Ammon's horn (tissue), 1 donor: ENCODE measurements around the gene ARL11.
"Not testable (repeated sequence)": the region's sequence is repeated elsewhere in the genome, so short reads cannot be mapped to it uniquely, and the experiment has no call there.

Experiments used
- DNase-seq: peaks from one replicate; pipeline ENCODE4 v3.0.0-alpha.2; 2016; ENCODE audit warnings: low spot score

The ARL11 gene

DNA sequence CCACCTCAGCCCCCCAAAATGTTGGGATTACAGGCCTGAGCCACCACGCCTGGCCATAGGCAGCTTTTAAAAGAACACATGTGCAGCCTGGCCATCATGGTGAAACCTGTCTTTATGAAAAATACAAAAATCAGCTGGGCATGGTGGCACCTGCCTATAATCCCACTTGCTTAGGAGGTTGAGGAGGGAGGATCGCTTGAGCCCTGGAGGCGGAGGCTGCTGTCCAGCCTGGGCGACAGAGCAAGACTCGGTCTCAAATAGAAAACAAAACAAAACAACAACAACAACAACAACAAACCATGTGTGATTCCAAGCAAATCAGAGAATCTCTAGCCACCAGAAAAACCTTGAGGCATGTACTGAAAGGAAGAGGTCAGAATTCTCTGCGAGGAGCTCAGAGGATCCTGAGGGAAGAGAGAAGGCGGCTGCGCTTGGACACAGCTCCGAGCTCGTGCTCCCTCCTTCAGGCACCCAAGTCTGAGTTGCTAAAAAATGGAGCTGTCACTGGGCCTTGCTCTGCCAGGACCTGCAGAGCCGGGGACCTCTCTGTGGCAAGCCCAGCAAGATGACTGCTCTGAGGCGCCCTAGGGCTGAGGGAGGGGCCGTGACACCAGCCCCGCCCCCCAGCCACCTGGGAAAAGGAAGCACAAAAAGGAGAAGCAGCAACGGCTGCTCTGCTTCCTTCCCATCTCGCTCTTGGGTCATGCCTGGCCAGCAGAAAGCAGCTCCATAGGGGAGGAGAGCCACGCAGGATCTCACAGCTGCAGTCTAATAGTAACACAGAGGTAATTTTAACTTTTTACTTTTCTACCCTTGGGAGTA lies at the start of gene ARL11:
Gene ARL11 (plus strand): TSS at position 677 of the 822 bp plus-strand sequence. CDS start 1,941 bp downstream, outside the sequence.
- peak; percentile 67 for DNase-seq

DNA sequence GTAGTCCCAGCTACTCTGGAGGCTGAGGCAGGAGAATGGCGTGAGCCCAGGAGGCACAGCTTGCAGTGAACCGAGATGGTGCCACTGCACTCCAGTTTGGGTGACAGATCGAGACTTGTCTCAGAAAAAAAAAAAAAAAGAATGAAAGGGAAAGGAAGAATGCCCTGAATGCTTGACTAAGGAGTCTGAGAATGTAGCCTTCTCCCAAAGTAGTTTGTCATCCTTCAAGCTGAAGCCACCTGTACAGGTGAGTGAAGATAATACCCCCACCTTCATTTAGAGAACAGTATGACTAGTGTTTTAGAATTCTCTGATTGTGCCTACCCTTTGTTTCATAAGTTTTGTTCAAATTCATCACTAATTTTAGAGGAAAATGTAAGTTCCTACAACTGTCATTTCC lies 48.8 kb upstream of the ARL11 start:
- no peak for DNase-seq

DNA sequence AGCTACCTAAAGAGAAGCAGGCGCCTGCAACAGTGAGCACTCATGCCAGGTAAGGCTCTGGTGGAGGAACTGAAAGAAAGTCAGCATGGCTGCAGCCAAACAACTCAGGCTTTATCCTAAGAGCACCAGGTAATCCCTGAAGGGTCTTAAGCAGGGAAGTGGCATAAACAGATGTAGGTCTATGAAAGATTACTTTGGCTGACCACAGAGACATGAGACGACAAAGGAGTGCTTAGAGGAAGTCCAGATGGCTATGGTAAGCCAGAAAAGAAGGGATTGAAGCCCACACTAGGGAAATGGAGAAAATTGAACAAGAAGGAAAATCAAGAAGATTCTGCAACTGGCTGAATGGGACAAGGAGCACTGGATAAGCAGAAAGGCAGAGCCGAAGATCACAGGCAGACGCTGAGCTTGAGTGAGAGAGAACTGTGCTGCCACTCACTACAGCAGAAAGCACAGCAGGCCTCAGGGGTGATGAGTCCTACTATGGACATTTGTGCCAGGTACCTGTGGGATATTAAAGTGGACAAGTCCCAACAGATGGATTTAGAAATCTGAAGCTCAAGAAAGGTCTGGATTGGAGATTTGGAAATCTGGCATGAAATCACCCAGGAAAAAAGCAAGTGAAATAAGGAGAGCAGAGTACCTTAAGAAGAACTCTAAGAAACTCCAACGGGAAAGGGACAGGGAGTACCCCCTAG lies 47.2 kb upstream of the ARL11 start:
- no peak for DNase-seq

DNA sequence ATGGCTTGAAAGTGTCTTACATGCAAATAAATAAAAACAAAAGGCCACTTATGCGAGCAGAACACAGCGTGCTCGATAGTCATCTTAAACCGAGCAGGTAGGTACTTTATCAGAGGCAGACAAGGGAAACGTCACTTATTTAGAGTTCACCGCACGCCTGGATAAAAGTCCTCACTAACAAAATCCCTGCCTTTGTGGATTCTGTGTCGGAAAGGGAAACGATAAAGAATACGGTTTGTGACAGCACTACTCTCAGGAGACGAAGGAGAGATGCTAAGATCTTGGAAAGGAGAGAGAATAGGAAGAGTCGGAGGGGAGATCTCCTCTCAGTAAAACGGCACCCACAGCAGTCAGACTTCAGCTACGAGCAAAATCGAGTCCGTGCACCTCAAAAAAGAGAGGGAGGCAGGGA lies 43.5 kb upstream of the ARL11 start:
- peak; percentile 30 for DNase-seq

DNA sequence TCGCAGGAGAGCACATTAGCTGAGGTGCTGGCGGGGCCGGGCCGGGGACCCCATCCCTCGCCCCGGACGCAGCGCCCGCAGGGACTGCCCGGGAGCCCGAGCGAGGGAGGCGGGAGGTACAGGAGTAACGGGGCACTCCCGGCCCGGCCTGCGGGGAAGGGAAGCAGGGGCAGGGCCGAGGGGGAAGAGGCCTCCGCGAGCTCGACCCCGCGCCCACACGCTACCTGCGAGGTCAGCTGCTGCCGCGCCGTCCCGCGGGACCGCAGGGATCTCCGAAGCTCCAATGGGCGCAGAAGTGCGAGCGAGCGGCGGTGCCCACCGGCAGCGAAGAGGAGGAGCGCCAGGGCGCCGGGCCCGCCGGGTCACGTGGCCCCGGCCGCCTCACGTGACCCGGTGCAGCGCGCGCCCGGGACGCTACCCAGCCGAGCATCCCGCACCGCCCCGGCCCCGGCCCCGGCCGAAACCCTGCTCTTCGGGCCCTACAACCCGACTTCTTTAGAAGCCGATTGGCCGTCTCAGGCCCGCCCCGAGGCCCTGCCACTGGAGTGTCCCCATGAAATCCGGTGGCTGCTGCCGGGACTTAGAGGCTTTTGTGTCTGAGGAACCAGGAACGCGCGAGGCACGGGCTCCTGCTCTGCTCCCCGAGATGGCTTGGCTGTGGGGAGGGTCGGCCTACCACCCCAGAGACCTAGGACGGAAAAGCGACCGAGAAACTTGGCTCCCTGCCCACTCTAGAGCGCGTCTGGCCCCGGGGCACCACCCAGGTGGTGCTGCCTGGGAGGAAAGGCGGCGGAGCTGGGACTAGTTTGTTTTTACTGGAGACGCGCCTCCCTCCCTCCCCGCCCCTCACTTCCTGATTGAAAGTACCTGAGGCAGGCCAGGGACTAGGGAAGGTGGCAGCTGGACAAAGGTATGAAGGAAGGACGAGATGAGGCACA lies 42.8 kb upstream of the ARL11 start, which contains the start of gene RCBTB1:
Gene RCBTB1 (minus strand): TSS at position 339 of the 938 bp plus-strand sequence. CDS start 18,279 bp downstream, outside the sequence.
- peak; percentile 72 for DNase-seq

DNA sequence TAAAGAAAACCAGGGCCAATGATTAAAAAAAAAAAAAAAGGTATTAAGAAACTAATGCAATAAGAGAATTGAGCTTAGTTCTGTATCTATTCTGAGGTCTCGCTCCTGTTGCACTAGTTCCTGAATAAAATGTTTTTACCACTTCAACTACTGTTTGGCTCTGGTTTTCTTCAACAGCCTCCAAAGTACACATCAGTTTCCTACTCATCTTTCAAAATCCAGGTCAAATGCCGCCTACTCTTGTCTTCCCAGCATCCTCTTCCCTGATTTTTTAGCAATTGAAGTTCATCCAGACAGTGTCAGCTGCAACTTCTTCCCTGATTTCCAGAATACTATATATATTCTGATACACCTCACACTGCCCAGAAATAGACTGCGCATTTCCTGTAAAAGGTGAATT lies 41.6 kb upstream of the ARL11 start:
- no peak for DNase-seq

DNA sequence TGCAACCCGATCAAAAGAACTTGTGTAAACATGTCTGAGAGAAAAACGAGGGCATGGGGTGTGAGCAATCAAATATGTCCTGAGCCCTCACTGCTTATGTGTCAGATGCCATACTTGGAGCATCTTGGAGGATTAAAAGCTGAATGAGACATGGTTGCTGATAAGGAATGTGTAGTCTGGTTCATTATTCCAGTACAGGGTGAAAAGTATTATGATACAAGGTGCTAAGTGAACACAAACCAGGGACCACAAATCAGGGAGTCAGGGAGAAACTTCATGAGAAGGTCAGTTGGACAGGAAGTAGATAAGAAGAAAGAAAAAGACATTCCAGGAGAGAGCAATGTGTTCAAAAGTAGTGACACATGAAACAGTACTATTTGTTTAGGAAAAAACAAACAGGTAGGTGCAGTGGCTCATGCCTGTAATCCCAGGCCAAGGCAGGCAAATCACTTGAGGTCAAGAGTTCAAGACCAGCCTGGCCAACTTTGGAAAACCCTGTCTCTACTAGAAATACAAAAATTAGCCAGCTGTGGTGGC lies 40.9 kb upstream of the ARL11 start:
- DNase-seq, result no peak

DNA sequence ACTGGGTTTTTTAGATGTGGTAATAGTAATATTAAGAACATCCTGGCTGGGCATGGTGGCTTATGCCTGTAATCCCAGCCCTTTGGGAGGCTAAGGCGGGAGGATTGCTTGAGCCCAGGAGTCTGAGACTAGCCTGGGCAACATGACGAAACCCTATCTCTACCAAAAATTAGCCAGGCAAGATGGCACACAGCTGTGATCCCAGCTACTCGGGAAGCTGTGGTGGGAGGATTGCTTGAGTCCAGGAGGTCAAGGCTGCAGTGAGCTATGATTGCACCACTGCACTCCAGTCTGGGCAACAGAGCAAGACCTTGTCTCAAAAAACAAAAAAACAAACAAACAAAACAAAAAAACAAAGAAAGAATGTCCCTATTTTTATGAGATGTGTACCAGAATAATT lies 37.6 kb upstream of the ARL11 start:
- not testable (repeated sequence) for DNase-seq

DNA sequence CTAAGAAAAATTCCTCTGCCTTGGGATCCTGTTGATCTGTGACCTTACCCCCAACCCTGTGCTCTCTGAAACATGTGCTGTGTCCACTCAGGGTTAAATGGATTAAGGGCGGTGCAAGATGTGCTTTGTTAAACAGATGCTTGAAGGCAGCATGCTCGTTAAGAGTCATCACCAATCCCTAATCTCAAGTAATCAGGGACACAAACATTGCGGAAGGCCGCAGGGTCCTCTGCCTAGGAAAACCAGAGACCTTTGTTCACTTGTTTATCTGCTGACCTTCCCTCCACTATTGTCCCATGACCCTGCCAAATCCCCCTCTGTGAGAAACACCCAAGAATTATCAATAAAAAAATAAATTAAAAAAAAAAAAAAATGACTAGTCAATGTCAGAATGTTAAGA lies 34.4 kb upstream of the ARL11 start:
- DNase-seq, result not testable (repeated sequence)

DNA sequence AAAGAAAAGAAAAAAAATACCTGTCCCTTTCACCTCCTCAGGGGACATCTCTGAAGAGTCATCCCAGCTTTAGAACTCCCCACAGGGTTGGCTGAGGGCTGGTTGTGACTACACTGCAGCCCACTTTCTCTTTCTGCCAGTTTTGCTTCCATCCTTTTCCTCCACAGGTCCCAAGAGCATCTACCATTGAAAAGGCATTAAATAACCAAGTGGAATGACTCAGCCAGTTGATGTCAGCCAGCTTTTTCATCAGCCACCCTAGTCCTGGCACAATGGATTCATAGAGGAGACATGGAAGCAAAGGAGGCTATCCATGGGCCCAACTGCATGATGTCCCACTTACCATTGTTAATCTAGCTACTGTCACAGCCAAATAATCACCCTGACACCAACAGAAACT lies 33.7 kb upstream of the ARL11 start:
- DNase-seq, result no peak

DNA sequence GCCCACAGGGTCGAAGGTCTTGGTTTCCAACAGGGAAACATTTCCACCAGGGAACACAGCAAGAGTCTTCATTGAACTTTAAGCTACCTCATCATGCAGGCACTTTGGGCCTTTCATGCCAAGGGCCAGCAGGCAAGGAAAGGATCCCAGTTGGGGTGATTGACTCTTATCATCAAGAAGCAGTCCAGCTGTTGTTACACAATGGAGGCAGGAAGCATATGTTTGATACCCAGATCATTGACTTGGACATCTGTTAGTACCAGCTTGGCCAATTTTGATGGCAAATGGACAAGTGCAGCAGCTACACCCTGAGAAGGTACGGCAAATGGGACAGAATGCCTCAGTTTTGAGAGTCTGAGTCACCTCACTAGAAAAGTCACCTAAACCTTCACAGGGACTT lies 32.1 kb upstream of the ARL11 start:
- no peak for DNase-seq

DNA sequence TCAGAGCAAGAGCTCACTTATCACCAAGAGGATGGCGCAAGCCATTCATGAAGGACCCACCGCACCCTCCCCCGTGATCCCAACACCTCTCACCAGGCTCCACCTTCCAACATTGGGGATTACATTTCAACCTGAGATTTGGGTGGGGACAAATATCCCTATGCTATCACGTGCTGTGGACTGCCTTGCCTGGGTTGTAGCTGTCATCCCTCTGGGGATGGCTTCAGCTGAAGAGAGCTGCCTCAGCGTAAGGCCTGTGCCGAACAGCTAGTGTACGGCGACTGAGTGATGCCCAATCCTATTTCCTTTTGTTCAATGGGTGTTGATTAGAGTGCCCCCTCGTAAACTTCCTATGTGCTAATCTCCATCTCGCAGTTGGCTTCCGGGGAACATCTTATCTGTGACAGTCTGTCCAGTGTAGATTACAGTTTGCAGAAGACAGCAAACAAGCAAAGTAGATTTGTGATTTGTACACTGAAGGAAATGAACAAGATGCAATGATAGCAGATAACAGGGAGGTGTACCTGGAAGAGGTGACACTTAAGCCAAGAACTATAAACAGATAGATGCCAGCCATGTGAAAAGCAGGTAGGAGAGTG lies 31.2 kb upstream of the ARL11 start:
- DNase-seq, result no peak

DNA sequence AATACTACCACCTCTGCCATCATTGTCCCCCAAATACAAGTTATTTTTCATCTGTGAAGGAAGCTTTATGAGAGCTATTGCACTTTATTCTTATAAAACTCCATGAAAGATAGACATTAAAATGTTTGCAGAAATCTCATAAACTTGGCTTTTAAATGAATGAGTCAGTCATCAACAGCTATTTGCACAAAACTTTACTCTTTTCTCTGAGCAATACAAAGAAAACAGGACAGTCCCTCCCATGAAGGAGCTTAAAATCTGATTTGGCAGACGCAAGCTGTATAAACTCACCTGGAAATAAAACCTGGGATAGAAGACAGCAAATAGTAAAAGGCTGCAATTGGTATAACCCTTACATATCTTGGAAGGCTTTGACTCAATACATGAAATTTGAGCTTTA lies 26.3 kb upstream of the ARL11 start:
- no peak for DNase-seq

DNA sequence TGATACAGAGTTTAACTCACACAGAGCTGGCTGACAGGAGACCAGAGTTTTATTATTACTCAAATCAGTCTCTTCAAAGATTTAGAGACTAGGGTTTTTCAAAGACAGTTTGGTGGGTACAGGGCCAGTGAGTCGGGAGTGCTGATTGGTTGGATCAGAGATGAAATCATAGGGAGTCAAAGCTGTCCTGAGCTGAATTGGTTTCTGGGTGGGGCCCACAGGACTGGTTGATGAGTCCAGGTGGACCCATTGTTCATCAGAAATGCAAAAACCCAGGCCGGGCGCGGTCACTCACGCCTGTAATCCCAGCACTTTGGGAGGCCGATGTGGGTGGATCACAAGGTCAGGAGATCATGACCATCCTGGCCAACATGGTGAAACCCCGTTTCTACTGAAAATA lies 25.7 kb upstream of the ARL11 start:
- not testable (repeated sequence) for DNase-seq

DNA sequence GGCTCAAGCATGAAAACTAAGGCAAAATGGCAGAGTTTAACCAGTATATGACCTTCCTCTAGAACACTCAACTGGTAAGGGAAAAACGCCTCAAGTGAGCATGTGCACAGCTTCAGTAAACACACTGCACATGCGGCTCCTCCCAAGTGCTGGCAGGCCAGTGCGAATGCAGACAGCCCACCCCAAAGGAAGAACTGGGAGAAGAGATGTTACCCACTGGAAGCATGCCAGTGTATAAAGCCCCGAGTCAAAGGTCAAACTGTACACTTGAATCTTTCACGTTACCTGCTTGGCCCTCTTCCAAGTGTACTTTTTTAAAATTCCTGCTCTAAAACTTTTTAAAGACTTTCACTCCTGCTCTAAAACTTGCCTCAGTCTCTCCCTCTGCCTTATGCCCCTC lies 23.7 kb upstream of the ARL11 start:
- no peak for DNase-seq

DNA sequence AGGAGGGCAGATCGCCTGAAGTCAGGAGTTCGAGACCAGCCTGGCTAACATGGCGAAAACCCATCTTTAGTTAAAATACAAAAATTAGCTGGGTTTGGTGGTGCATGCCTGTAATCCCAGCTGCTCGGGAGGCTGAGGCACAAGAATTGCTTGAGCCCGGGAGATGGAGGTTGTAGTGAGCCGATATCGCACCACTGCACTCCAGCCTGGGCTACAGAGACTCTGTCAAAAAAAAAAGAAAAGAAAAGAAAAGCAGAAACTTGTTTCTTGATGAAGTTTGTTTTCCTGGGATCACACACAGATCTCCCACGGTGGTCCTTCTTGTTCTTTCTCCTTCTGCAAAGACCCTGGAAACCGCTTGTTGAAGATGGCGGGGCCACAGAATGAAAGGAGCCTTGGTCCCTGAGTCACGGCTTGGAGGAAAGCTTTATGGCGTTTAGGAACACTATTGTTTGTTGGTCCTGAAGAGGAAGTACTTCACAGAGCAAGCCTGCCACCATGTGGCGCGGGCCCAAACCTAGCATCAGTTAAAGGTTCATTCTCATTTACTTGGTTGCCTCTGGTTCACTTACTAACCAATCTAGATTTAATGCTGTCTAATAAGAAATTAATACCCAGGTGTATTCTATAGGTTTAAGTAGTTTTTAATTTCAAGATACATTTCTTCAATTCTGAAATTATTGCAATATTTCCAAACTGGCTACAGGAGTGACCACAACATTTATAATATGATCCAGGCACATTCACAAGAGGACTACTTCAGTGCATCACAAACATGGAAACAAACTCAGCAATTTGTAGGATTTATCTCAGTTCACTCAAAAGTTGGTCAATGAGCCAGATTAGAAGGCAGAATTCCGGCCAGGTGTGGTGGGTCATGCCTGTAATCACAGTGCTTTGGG lies 21.3 kb upstream of the ARL11 start:
- DNase-seq, result peak; percentile 97

DNA sequence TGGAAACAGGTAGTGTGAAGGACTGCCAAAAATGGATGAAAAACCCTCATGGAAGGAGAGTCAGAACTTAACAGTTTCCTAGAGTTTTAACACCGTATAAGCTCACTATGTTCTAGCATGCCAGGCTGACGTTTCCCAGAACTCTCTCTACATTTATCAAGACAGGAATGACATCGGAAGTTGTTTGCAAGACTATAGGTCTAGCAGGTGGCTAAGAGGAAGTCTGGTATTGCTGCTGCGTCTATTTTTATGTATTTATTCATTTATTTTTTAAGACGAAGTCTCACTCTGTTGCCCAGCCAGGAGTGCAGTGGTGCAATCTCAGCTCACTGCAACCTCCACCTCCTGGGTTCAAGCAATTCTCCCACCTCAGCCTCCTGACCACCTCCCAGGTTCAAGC lies 20.5 kb upstream of the ARL11 start:
- DNase-seq, result no peak

DNA sequence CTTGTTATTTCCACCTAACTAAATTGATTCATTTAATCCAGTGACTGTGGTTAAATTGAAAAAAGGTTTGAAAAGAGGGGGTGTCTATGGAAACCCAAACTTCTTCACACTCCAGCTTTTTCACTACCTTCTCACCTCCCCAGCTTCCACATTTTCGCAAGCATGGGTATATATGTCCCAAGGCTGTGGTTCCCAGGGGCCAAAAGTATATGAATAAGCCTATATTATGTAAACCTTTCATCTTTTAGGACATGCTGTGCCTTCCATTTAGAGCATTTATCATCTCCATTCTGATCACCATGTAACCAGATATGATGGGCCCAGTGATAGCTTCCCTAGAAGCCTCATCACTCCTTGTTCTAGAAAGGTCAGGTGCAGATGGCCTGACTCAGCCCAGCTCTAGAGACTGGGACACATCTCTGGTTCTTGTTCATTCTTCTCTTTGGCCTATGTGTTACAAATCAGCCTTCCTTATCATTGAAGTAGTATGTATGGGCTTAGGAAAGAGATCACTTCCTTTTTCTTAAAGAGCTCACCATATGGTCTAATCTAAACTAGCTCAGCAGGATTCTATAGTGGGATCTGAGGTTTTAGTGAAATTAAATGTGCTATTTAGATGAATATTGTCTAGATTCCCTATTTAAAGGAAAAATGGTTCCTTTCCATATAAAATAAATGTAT lies 19.5 kb upstream of the ARL11 start:
- DNase-seq, result no peak

DNA sequence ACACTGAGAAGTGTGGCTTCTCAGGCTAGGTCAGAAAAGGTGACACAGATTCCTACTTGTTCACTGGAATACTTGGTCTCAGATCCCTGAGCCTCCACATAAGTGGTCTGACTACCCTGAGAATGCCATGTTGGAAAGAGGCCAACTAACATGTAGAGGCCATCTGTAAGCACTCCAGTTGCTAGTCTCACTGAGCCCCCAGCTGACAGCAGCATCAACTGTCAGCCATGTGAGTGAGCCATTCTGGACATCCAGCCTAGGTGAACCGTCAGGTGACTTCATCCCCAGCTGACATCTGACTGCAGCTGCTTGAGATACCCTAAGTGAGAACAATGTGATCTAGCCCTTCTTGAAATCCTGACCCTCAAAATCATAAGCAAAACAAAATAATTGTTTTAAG lies 18.1 kb upstream of the ARL11 start:
- DNase-seq, result no peak

DNA sequence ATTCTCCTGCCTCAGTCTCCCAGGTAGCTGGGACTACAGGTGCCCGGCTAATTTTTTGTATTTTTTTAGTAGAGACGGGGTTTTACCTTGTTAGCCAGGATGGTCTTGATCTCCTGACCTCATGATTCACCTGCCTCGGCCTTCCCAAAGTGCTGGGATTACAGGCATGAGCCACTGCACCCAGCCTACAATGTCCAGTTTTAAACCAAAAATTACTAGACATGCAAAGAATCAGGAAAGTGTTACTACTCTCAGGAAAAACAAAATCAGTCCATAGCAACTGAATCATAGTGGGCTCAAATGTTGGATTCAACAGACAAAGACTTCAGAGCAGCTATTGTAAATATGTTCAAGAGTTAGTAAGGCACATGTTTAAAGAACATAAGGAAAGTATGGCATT lies 16.3 kb upstream of the ARL11 start:
- not testable (repeated sequence) for DNase-seq
